HepG2 (cell line): ENCODE measurements around the gene TEAD4. TPM values are rescaled to one million over a fixed set of nuclear protein-coding genes. Genes with fewer than 3 reads are reported as not detected.
A peak's percentile ranks its signal among the peaks of the same experiment; 100 is the strongest.

ENCODE experiments used
- BCLAF1 ChIP-seq: fragments of 450-650 bp; IDR thresholded peaks from 2 replicates; pipeline ENCODE4 v1.6.1; 2017; ENCODE audit warnings: mild to moderate bottlenecking
- CHD4 ChIP-seq: fragments of 200-600 bp; sonication (generic); IDR thresholded peaks from 2 replicates; pipeline ENCODE4 v1.7.0; 2017; ENCODE audit warnings: mild to moderate bottlenecking, low read length, borderline replicate concordance
- GATAD2A ChIP-seq: IDR thresholded peaks from 2 replicates; pipeline ENCODE4 v1.6.1; 2016
- HMG20B ChIP-seq: conservative IDR thresholded peaks from 2 replicates; pipeline ENCODE4 v1.6.1; 2016; ENCODE audit warnings: missing genetic modification reagents, missing compliant biosample characterization
- HNRNPL ChIP-seq: fragments of 200-400 bp; formaldehyde crosslinking; IDR thresholded peaks from 2 replicates; pipeline ENCODE4 v1.6.1; 2017; ENCODE audit warnings: mild to moderate bottlenecking, low read depth, low read length
- KAT8 ChIP-seq: IDR thresholded peaks from 2 replicates; pipeline ENCODE4 v1.6.1; 2016; ENCODE audit warnings: missing genetic modification reagents, missing compliant biosample characterization
- KLF9 ChIP-seq: IDR thresholded peaks from 2 replicates; pipeline ENCODE4 v1.6.1; 2016; ENCODE audit warnings: low read depth
- MATR3 ChIP-seq: sonication (generic); formaldehyde crosslinking; IDR thresholded peaks from 2 replicates; pipeline ENCODE4 v1.4.0; 2020; ENCODE audit warnings: missing genetic modification reagents
- PAWR ChIP-seq: sonication (generic); formaldehyde crosslinking; IDR thresholded peaks from 2 replicates; pipeline ENCODE4 v1.4.0; 2020; ENCODE audit warnings: missing genetic modification reagents, mild to moderate bottlenecking, borderline replicate concordance
- SIX1 ChIP-seq: sonication (generic); formaldehyde crosslinking; IDR thresholded peaks from 2 replicates; pipeline ENCODE4 v1.4.0; 2020; ENCODE audit warnings: missing genetic modification reagents, borderline replicate concordance
- TCF7L2 ChIP-seq: IDR thresholded peaks from 2 replicates; pipeline ENCODE4 v1.6.1; 2011; ENCODE audit warnings: mild to moderate bottlenecking, low read depth, low read length, moderate library complexity
- TFDP1 ChIP-seq: IDR thresholded peaks from 2 replicates; pipeline ENCODE4 v1.6.1; 2016; ENCODE audit warnings: missing compliant biosample characterization, missing genetic modification reagents, borderline replicate concordance
- THRA ChIP-seq: sonication (generic); formaldehyde crosslinking; IDR thresholded peaks from 2 replicates; pipeline ENCODE4 v1.4.0; 2020; ENCODE audit warnings: missing genetic modification reagents, borderline replicate concordance
- TRIM24 ChIP-seq: sonication (generic); formaldehyde crosslinking; IDR thresholded peaks from 2 replicates; pipeline ENCODE4 v1.8.0; 2022; ENCODE audit warnings: mild to moderate bottlenecking, missing genetic modification reagents
- ZBTB20 ChIP-seq: sonication (generic); formaldehyde crosslinking; IDR thresholded peaks from 2 replicates; pipeline ENCODE4 v1.8.1; 2023; ENCODE audit warnings: missing genetic modification reagents, low read depth, mild to moderate bottlenecking, borderline replicate concordance
- ZBTB37 ChIP-seq: sonication (generic); formaldehyde crosslinking; IDR thresholded peaks from 2 replicates; pipeline ENCODE4 v1.4.0; 2020; ENCODE audit warnings: mild to moderate bottlenecking, missing genetic modification reagents
- ZC3H4 ChIP-seq: sonication (generic); formaldehyde crosslinking; IDR thresholded peaks from 2 replicates; pipeline ENCODE4 v1.4.0; 2020; ENCODE audit warnings: missing genetic modification reagents, borderline replicate concordance
- ZFY ChIP-seq: sonication (generic); formaldehyde crosslinking; IDR thresholded peaks from 2 replicates; pipeline ENCODE4 v1.4.0; 2020; ENCODE audit warnings: missing genetic modification reagents
- ZNF121 ChIP-seq: sonication (generic); formaldehyde crosslinking; IDR thresholded peaks from 2 replicates; pipeline ENCODE4 v1.5.0; 2020; ENCODE audit warnings: mild to moderate bottlenecking, missing genetic modification reagents
- ZNF292 ChIP-seq: sonication (generic); formaldehyde crosslinking; IDR thresholded peaks from 2 replicates; pipeline ENCODE4 v1.8.1; 2022; ENCODE audit warnings: mild to moderate bottlenecking, low read depth, missing genetic modification reagents, borderline replicate concordance
- ZNF557 ChIP-seq: sonication (generic); formaldehyde crosslinking; IDR thresholded peaks from 2 replicates; pipeline ENCODE4 v1.4.0; 2020; ENCODE audit warnings: missing genetic modification reagents
- ZNF564 ChIP-seq: sonication (generic); formaldehyde crosslinking; IDR thresholded peaks from 2 replicates; pipeline ENCODE4 v1.8.1; 2023; ENCODE audit warnings: mild to moderate bottlenecking, missing genetic modification reagents
- ZNF580 ChIP-seq: IDR thresholded peaks from 2 replicates; pipeline ENCODE4 v1.6.1; 2016; ENCODE audit warnings: low read depth, borderline replicate concordance
- ZNF740 ChIP-seq: sonication (generic); formaldehyde crosslinking; IDR thresholded peaks from 2 replicates; pipeline ENCODE4 v1.4.0; 2020; ENCODE audit warnings: missing genetic modification reagents
- polyA plus RNA-seq, 8 experiments: library from polyadenylated mRNA; depleted of rRNA in 3 of 8; stranded (reverse) in 7 of 8; unstranded in 1 of 8; fragments of >200 nt; fragmentation: Illumina TruSeq in 4 of 8; extraction: Trizol in 4 of 8; gene quantifications; 2 replicates each; pipeline versions ENCODE4 v1.2.1 to v1.2.3, GENCODE V29; 2011 to 2016; ENCODE audit warnings: low read depth in 4 of 8, missing spikeins in 1 of 8, mixed read lengths in 1 of 8; ENCODE audit not compliant: insufficient read depth in 1 of 8
- total RNA-seq, 5 experiments: library from RNA; depleted of rRNA; stranded (reverse); fragments of >200 nt; fragmentation: Illumina TruSeq; extraction: Trizol; gene quantifications; 2 replicates each; pipeline ENCODE4 v1.2.3, GENCODE V29; 2016; ENCODE audit warnings: low read depth in 1 of 5

The TEAD4 gene
- total and polyA plus RNA-seq, 2 of the 13 experiments (the other 11 are each of a cell fraction or from before 2014, with no cell fraction given), result 45.0 to 69.4 TPM

- TF ChIP-seq ZNF564 (CRISPR knock-in tag) (0 out of 2 replicates have a peak, but pooled peaks have one; percentile 27), ZBTB20 (CRISPR knock-in tag) (no peak), ZNF557 (CRISPR knock-in tag) (no peak), ZC3H4 (CRISPR knock-in tag) (no peak), HNRNPL (no peak), HMG20B (peak; percentile 60), CHD4 (no peak), SIX1 (CRISPR knock-in tag) (peak; percentile 65; the same call in 1 of the 2 replicates), ZNF740 (no peak), TRIM24 (CRISPR knock-in tag) (no peak), ZFY (CRISPR knock-in tag) (no peak), ZNF121 (peak; percentile 3; the same call in 1 of the 2 replicates), KLF9 (CRISPR knock-in tag) (no peak), ZBTB37 (peak; percentile 76; the same call in 1 of the 2 replicates), KAT8 (CRISPR knock-in tag) (no peak; the same call in none of the 2 replicates), TCF7L2 (no peak), TFDP1 (CRISPR knock-in tag) (no peak), BCLAF1 (no peak), PAWR (CRISPR knock-in tag) (no peak), ZNF292 (CRISPR knock-in tag) (no peak; the same call in 1 of the 2 replicates), THRA (CRISPR knock-in tag) (peak; percentile 82; the same call in 1 of the 2 replicates), MATR3 (CRISPR knock-in tag) (no peak), GATAD2A (CRISPR knock-in tag) (peak; percentile 84), ZNF580 (CRISPR knock-in tag) (no peak)
These were observed 4.1 kb downstream of the TEAD4 start (continued) for GRCh38 chr12:2963154-2963759.
